ENCODE results near the gene CDT1.

GRCh38 chr16:88804173-88804551, 573 bp downstream of the CDT1 start:
- no peak for TF ChIP-seq POLR2A (IDR thresholded peaks at IDR 0.05)
- TF ChIP-seq EP300 (IDR thresholded peaks at IDR 0.05): no peak

Data from ovary (tissue), 1 donor.